Duodenal mucosa (tissue), 2 donors: ENCODE results near the gene APOLD1.
"Not testable (repeated sequence)": the region's sequence is repeated elsewhere in the genome, so short reads cannot be mapped to it uniquely, and the experiment has no call there.

ENCODE experiments used
- H3K27ac ChIP-seq: one replicate; pipeline ENCODE4 v1.7.0; 2013; ENCODE audit warnings: low read depth, low read length
- H3K27me3 ChIP-seq, 2 donors: one replicate each; pipeline ENCODE4 v1.7.0; 2013; ENCODE audit warnings: low read length in 2 of 2, control low read depth in 1 of 2; ENCODE audit not compliant: insufficient read depth in 2 of 2, control insufficient read depth in 1 of 2
- H3K36me3 ChIP-seq, 2 donors: one replicate each; pipeline ENCODE4 v1.7.0; 2013; ENCODE audit warnings: low read length in 2 of 2, control low read depth in 1 of 2; ENCODE audit not compliant: insufficient read depth in 2 of 2, control insufficient read depth in 1 of 2
- H3K4me1 ChIP-seq, 2 donors: one replicate each; pipeline ENCODE4 v1.7.0; 2013; ENCODE audit warnings: low read length in 2 of 2, control low read depth in 1 of 2; ENCODE audit not compliant: insufficient read depth in 2 of 2, control insufficient read depth in 1 of 2
- H3K4me3 ChIP-seq, 2 donors: one replicate each; pipeline ENCODE4 v1.7.0; 2013; ENCODE audit warnings: low read length in 2 of 2, low read depth in 1 of 2
- H3K9ac ChIP-seq, 2 donors: one replicate each; pipeline ENCODE4 v1.7.0; 2013; ENCODE audit warnings: low read length in 2 of 2, low read depth in 1 of 2
- H3K9me3 ChIP-seq, 2 donors: one replicate each; pipeline ENCODE4 v1.7.0; 2013; ENCODE audit warnings: low read length in 2 of 2, control low read depth in 1 of 2; ENCODE audit not compliant: control insufficient read depth in 1 of 2

Gene APOLD1

GRCh38 chr12:12806784-12807516, 21.5 kb downstream of the APOLD1 start:
- H3K9ac ChIP-seq = no peak overlapping the region
- no peaks in the 10 kb centered on the region for H3K27me3 ChIP-seq
- no peak overlapping the region for H3K4me3 ChIP-seq
- peaks cover 22 to 39% of the 10 kb centered on the region in 2 donors for H3K4me1 ChIP-seq
- no peak overlapping the region for H3K27ac ChIP-seq
- H3K36me3 ChIP-seq = no peaks in the 10 kb centered on the region
- H3K9me3 ChIP-seq = no peaks in the 10 kb centered on the region

GRCh38 chr12:12807517-12807903, 22.1 kb downstream of the APOLD1 start:
- not testable (repeated sequence) for H3K9me3 ChIP-seq, H3K4me3 ChIP-seq, H3K27ac ChIP-seq, H3K36me3 ChIP-seq, H3K27me3 ChIP-seq, H3K9ac ChIP-seq
- peaks cover 22 to 35% of the 10 kb centered on the region in 2 donors for H3K4me1 ChIP-seq

GRCh38 chr12:12807970-12808702, 22.7 kb downstream of the APOLD1 start:
- Histone ChIP-seq H3K4me3 (no peak overlapping the region), H3K27me3 (no peaks in the 10 kb centered on the region), H3K9ac (peak overlapping the region in 1 of 2 donors; percentile 51), H3K4me1 (peaks cover 23 to 31% of the 10 kb centered on the region in 2 donors), H3K9me3 (no peaks in the 10 kb centered on the region), H3K36me3 (no peaks in the 10 kb centered on the region), H3K27ac (peak overlapping the region; percentile 60)

- Histone ChIP-seq H3K4me1 (peaks cover 30 to 31% of the 10 kb centered on the region in 2 donors), H3K27ac (no peak overlapping the region), H3K4me3 (no peak overlapping the region), H3K9me3 (no peaks in the 10 kb centered on the region), H3K9ac (no peak overlapping the region), H3K27me3 (no peaks in the 10 kb centered on the region), H3K36me3 (no peaks in the 10 kb centered on the region)
These were observed 25.1 kb downstream of the APOLD1 start for GRCh38 chr12:12810553-12811021.

GRCh38 chr12:12811343-12811742, 25.9 kb downstream of the APOLD1 start:
- H3K4me1 ChIP-seq = peaks cover 30 to 33% of the 10 kb centered on the region in 2 donors
- no peaks in the 10 kb centered on the region for H3K27me3 ChIP-seq
- no peak overlapping the region for H3K4me3 ChIP-seq
- H3K9me3 ChIP-seq = no peaks in the 10 kb centered on the region
- no peaks in the 10 kb centered on the region for H3K36me3 ChIP-seq
- H3K9ac ChIP-seq = no peak overlapping the region
- no peak overlapping the region for H3K27ac ChIP-seq

GRCh38 chr12:12812174-12812573, 26.7 kb downstream of the APOLD1 start:
- Histone ChIP-seq H3K36me3 (no peaks in the 10 kb centered on the region), H3K4me1 (peaks cover 26 to 33% of the 10 kb centered on the region in 2 donors), H3K4me3 (no peak overlapping the region), H3K27ac (no peak overlapping the region), H3K9me3 (no peaks in the 10 kb centered on the region), H3K9ac (no peak overlapping the region), H3K27me3 (no peaks in the 10 kb centered on the region)

- H3K4me1 ChIP-seq = peaks cover 24 to 33% of the 10 kb centered on the region in 2 donors
- H3K27ac ChIP-seq = no peak overlapping the region
- no peaks in the 10 kb centered on the region for H3K27me3 ChIP-seq
- no peaks in the 10 kb centered on the region for H3K9me3 ChIP-seq
- no peaks in the 10 kb centered on the region for H3K36me3 ChIP-seq
- H3K9ac ChIP-seq = peak overlapping the region in 1 of 2 donors; percentile 38
- H3K4me3 ChIP-seq = peak overlapping the region; percentile 91 to 92
These were observed 27.2 kb downstream of the APOLD1 start for GRCh38 chr12:12812618-12813119.

GRCh38 chr12:12813120-12814101, 28.0 kb downstream of the APOLD1 start, which contains the start of gene DDX47:
Gene DDX47, plus strand, starts transcription at chr12:12813346. Its CDS starts 22 bp downstream, at chr12:12813368.
- Histone ChIP-seq H3K4me3 (peak within 1 kb of the TSS; percentile 91 to 92), H3K4me1 (peaks cover 18 to 33% of the 10 kb centered on the region in 2 donors), H3K9me3 (no peaks in the 10 kb centered on the region), H3K9ac (peak within 1 kb of the TSS; percentile 54 to 84), H3K36me3 (no peaks in the 10 kb centered on the region), H3K27me3 (no peaks in the 10 kb centered on the region), H3K27ac (no peak within 1 kb of the TSS)

GRCh38 chr12:12817616-12818015, 32.2 kb downstream of the APOLD1 start:
- Histone ChIP-seq H3K27me3 (no peaks in the 10 kb centered on the region), H3K36me3 (peaks cover 4 to 28% of the 10 kb centered on the region in 2 donors), H3K4me3 (no peak overlapping the region), H3K9me3 (no peaks in the 10 kb centered on the region), H3K4me1 (peaks cover 14 to 26% of the 10 kb centered on the region in 2 donors), H3K27ac (no peak overlapping the region), H3K9ac (no peak overlapping the region)
